GM23338 (cell line): Measurements from ENCODE around the gene KLRF2. TPM values are rescaled to one million over a fixed set of nuclear protein-coding genes. Genes with fewer than 3 reads are reported as not detected.

ENCODE experiments used
- ATAC-seq: fragments of 200-7000 bp; cut with Tn5 transposase; 3 replicates; pipeline ENCODE4 v1.9.1; 2020
- DNase-seq: peaks from one replicate; pipeline ENCODE4 v3.0.0-alpha.2; 2015; ENCODE audit warnings: low spot score
- H2AFZ ChIP-seq: fragments of 200-600 bp; sonication (generic); 2 replicates; pipeline ENCODE4 v1.8.0; 2016; ENCODE audit warnings: antibody characterized with exemption, mild to moderate bottlenecking, moderate library complexity
- H3F3A ChIP-seq: fragments of 200-600 bp; sonication (generic); replicated peaks from 2 replicates; pipeline ENCODE4 v1.8.0; 2017; ENCODE audit warnings: antibody characterized with exemption, mixed run types, low read depth
- H3K27ac ChIP-seq: fragments of 200-600 bp; sonication (generic); 2 replicates; pipeline ENCODE4 v1.6.1; 2016; ENCODE audit warnings: low read depth
- H3K27me3 ChIP-seq: fragments of 200-600 bp; sonication (generic); 2 replicates; pipeline ENCODE4 v1.8.0; 2016; ENCODE audit warnings: mild to moderate bottlenecking, mixed run types, moderate library complexity; ENCODE audit not compliant: insufficient read depth
- H3K36me3 ChIP-seq: fragments of 200-600 bp; sonication (generic); 2 replicates; pipeline ENCODE4 v1.8.0; 2016; ENCODE audit warnings: mild to moderate bottlenecking; ENCODE audit not compliant: insufficient read depth
- H3K4me1 ChIP-seq: fragments of 200-600 bp; sonication (generic); 2 replicates; pipeline ENCODE4 v1.8.0; 2016; ENCODE audit warnings: mild to moderate bottlenecking, moderate library complexity; ENCODE audit not compliant: insufficient read depth
- H3K4me2 ChIP-seq: fragments of 200-600 bp; sonication (generic); 2 replicates; pipeline ENCODE4 v1.7.1; 2017; ENCODE audit warnings: mixed run types
- H3K4me3 ChIP-seq: fragments of 200-600 bp; sonication (generic); 2 replicates; pipeline ENCODE4 v1.6.1; 2016; ENCODE audit warnings: mixed run types
- H3K79me2 ChIP-seq: fragments of 200-600 bp; sonication (generic); replicated peaks from 2 replicates; pipeline ENCODE4 v1.8.0; 2017; ENCODE audit warnings: mild to moderate bottlenecking; ENCODE audit not compliant: insufficient read depth
- H3K9me2 ChIP-seq: fragments of 200-600 bp; sonication (generic); 2 replicates; pipeline ENCODE4 v1.8.0; 2017; ENCODE audit not compliant: insufficient read depth
- H4K20me1 ChIP-seq: fragments of 200-600 bp; sonication (generic); replicated peaks from 2 replicates; pipeline ENCODE4 v1.8.0; 2017; ENCODE audit warnings: mild to moderate bottlenecking; ENCODE audit not compliant: insufficient read depth
- H3K27ac Mint-ChIP-seq: 2 replicates; pipeline ENCODE4 v1.8.0; 2020; ENCODE audit warnings: inconsistent platforms, mild to moderate bottlenecking, moderate library complexity, mixed read lengths
- H3K27me3 Mint-ChIP-seq: 3 replicates; pipeline ENCODE4 v1.8.0; 2022; ENCODE audit warnings: low read depth, mild to moderate bottlenecking, moderate library complexity, mixed read lengths, inconsistent platforms; ENCODE audit not compliant: insufficient read depth, poor library complexity
- H3K36me3 Mint-ChIP-seq: 3 replicates; pipeline ENCODE4 v1.8.0; 2021; ENCODE audit warnings: low read depth, mild to moderate bottlenecking, inconsistent platforms, moderate library complexity, mixed read lengths
- H3K4me1 Mint-ChIP-seq: 3 replicates; pipeline ENCODE4 v1.8.0; 2020; ENCODE audit warnings: mild to moderate bottlenecking, inconsistent platforms, mixed read lengths
- H3K4me3 Mint-ChIP-seq: 3 replicates; pipeline ENCODE4 v1.8.0; 2021; ENCODE audit warnings: moderate library complexity, mild to moderate bottlenecking, inconsistent platforms, mixed read lengths
- H3K9me3 Mint-ChIP-seq: 3 replicates; pipeline ENCODE4 v1.8.0; 2020; ENCODE audit warnings: moderate library complexity, mild to moderate bottlenecking, inconsistent platforms, mixed read lengths
- CREB1 ChIP-seq: fragments of 250-450 bp; sonication (Bioruptor Pico); IDR thresholded peaks from 2 replicates; pipeline ENCODE4 v1.5.0; 2020; ENCODE audit warnings: low read depth, mild to moderate bottlenecking, moderate library complexity
- EZH2 ChIP-seq: fragments of 200-600 bp; sonication (generic); IDR thresholded peaks from one replicate; pipeline ENCODE4 v1.8.0; 2017; ENCODE audit warnings: antibody characterized with exemption, mild to moderate bottlenecking, low read depth; ENCODE audit not compliant: unreplicated experiment
- EZH2phosphoT487 ChIP-seq: fragments of 200-600 bp; sonication (generic); IDR thresholded peaks from one replicate; pipeline ENCODE4 v1.8.1; 2018; ENCODE audit warnings: antibody characterized with exemption; ENCODE audit not compliant: unreplicated experiment
- JUNB ChIP-seq: IDR thresholded peaks from one replicate; pipeline ENCODE4 v1.6.1; 2016; ENCODE audit warnings: antibody characterized with exemption; ENCODE audit not compliant: unreplicated experiment
- NANOG ChIP-seq: IDR thresholded peaks from 2 replicates; pipeline ENCODE4 v1.6.1; 2016; ENCODE audit warnings: antibody characterized with exemption, borderline replicate concordance
- POLR2AphosphoS5 ChIP-seq: IDR thresholded peaks from 2 replicates; pipeline ENCODE4 v1.6.1; 2016; ENCODE audit warnings: antibody characterized with exemption, low read depth
- STAT1 ChIP-seq: IDR thresholded peaks from one replicate; pipeline ENCODE4 v1.6.1; 2016; ENCODE audit warnings: antibody characterized with exemption; ENCODE audit not compliant: unreplicated experiment
- ZNF114 ChIP-seq: fragments of 250-450 bp; sonication (Bioruptor Pico); IDR thresholded peaks from 2 replicates; pipeline ENCODE4 v1.5.0; 2020; ENCODE audit warnings: mild to moderate bottlenecking, moderate library complexity
- ZNF331 ChIP-seq: fragments of 250-450 bp; sonication (Bioruptor Pico); IDR thresholded peaks from 2 replicates; pipeline ENCODE4 v1.5.0; 2020; ENCODE audit warnings: low read depth, mild to moderate bottlenecking, moderate library complexity
- polyA plus RNA-seq: library from polyadenylated mRNA; unstranded; fragments of >200 nt; fragmentation: Nextera tagmentation; extraction: Ambion mirVana; gene quantifications from 2 replicates; pipeline ENCODE4 v1.2.1, GENCODE V29; 2016
- total RNA-seq: library from RNA; depleted of rRNA; stranded (reverse); fragments of >200 nt; shearing (Covaris generic); gene quantifications from 2 replicates; pipeline ENCODE4 v1.2.3, GENCODE V29; 2014
- TF ChIP-seq, protein P1 (sequence below): fragments of 250-450 bp; sonication (Bioruptor Pico); IDR thresholded peaks from 2 replicates; pipeline ENCODE4 v1.5.0; 2020; ENCODE audit warnings: mild to moderate bottlenecking, moderate library complexity
- TF ChIP-seq, protein P2 (sequence below): IDR thresholded peaks from 2 replicates; pipeline ENCODE4 v1.6.1; 2016; ENCODE audit warnings: antibody characterized with exemption
- TF ChIP-seq, protein P3 (sequence below): IDR thresholded peaks from one replicate; pipeline ENCODE4 v1.6.1; 2018; ENCODE audit warnings: antibody characterized with exemption; ENCODE audit not compliant: unreplicated experiment
- TF ChIP-seq, protein P4 (sequence below), 2 experiments: fragments of 200-600 bp in 1 of 2; sonication (generic) in 1 of 2; conservative IDR thresholded peaks; 2 replicates each; pipeline versions ENCODE4 v1.5.1 to v1.6.1; 2016 to 2017; ENCODE audit warnings: antibody characterized with exemption in 2 of 2, low read depth in 2 of 2, mild to moderate bottlenecking in 2 of 2, moderate library complexity in 1 of 2

KLRF2 gene
- total and polyA plus RNA-seq, 2 experiments from 2014 or later, result not detected

DNA sequence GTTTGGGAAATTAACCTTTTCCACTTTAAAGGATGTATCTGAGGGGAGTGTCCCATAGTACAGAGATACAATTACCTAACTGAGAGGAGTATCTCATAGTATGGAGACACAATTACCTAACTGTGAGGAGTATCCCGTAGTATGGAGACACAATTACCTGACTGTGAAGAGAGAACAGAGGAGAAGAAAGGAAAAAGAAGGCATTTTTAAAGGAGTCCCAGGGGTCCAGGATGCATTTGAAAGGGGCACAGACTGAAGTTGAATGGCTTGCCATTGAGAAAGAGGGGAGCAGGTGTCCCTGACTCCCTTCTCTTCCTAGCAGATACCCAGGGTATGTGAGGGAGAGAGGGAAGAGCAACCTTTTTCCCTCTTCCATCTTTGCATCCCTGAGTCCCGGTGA, 17.9 kb downstream of the KLRF2 start:
- Histone ChIP-seq H3K4me1 (no peaks in the 10 kb centered on the region; the same call in 1 of the 2 replicates), H4K20me1 (no peaks in the 10 kb centered on the region), H3F3A (no peaks in the 10 kb centered on the region), H3K27ac (no peak overlapping the region), H3K79me2 (no peaks in the 10 kb centered on the region), H3K4me2 (no peak overlapping the region), H2AFZ (no peak overlapping the region), H3K9me2 (peaks cover 5% of the 10 kb centered on the region; the same call in 1 of the 2 replicates), H3K36me3 (0 out of 2 replicates have a peak, but pooled peaks cover 7% of the 10 kb centered on the region), H3K4me3 (no peak overlapping the region), H3K27me3 (no peaks in the 10 kb centered on the region)
- H3K4me3 Mint-ChIP-seq, result no peak overlapping the region
- TF ChIP-seq ZNF331 (CRISPR knock-in tag), result no peak
- no peak for TF ChIP-seq JUNB
- no peak for TF ChIP-seq EZH2phosphoT487
- TF ChIP-seq POLR2AphosphoS5, result no peak
- TF ChIP-seq EZH2, result no peak
- TF ChIP-seq, protein P1, sequence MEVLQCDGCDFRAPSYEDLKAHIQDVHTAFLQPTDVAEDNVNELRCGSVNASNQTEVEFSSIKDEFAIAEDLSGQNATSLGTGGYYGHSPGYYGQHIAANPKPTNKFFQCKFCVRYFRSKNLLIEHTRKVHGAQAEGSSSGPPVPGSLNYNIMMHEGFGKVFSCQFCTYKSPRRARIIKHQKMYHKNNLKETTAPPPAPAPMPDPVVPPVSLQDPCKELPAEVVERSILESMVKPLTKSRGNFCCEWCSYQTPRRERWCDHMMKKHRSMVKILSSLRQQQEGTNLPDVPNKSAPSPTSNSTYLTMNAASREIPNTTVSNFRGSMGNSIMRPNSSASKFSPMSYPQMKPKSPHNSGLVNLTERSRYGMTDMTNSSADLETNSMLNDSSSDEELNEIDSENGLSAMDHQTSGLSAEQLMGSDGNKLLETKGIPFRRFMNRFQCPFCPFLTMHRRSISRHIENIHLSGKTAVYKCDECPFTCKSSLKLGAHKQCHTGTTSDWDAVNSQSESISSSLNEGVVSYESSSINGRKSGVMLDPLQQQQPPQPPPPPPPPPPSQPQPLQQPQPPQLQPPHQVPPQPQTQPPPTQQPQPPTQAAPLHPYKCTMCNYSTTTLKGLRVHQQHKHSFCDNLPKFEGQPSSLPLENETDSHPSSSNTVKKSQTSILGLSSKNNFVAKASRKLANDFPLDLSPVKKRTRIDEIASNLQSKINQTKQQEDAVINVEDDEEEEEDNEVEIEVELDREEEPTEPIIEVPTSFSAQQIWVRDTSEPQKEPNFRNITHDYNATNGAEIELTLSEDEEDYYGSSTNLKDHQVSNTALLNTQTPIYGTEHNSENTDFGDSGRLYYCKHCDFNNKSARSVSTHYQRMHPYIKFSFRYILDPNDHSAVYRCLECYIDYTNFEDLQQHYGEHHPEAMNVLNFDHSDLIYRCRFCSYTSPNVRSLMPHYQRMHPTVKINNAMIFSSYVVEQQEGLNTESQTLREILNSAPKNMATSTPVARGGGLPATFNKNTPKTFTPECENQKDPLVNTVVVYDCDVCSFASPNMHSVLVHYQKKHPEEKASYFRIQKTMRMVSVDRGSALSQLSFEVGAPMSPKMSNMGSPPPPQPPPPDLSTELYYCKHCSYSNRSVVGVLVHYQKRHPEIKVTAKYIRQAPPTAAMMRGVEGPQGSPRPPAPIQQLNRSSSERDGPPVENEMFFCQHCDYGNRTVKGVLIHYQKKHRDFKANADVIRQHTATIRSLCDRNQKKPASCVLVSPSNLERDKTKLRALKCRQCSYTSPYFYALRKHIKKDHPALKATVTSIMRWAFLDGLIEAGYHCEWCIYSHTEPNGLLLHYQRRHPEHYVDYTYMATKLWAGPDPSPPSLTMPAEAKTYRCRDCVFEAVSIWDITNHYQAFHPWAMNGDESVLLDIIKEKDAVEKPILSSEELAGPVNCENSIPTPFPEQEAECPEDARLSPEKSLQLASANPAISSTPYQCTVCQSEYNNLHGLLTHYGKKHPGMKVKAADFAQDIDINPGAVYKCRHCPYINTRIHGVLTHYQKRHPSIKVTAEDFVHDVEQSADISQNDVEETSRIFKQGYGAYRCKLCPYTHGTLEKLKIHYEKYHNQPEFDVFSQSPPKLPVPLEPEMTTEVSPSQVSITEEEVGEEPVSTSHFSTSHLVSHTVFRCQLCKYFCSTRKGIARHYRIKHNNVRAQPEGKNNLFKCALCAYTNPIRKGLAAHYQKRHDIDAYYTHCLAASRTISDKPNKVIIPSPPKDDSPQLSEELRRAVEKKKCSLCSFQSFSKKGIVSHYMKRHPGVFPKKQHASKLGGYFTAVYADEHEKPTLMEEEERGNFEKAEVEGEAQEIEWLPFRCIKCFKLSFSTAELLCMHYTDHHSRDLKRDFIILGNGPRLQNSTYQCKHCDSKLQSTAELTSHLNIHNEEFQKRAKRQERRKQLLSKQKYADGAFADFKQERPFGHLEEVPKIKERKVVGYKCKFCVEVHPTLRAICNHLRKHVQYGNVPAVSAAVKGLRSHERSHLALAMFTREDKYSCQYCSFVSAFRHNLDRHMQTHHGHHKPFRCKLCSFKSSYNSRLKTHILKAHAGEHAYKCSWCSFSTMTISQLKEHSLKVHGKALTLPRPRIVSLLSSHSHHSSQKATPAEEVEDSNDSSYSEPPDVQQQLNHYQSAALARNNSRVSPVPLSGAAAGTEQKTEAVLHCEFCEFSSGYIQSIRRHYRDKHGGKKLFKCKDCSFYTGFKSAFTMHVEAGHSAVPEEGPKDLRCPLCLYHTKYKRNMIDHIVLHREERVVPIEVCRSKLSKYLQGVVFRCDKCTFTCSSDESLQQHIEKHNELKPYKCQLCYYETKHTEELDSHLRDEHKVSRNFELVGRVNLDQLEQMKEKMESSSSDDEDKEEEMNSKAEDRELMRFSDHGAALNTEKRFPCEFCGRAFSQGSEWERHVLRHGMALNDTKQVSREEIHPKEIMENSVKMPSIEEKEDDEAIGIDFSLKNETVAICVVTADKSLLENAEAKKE (CRISPR knock-in tag), result no peak
- no peak for TF ChIP-seq CREB1
- TF ChIP-seq ZNF114 (CRISPR knock-in tag), result no peak
- TF ChIP-seq, protein P2, sequence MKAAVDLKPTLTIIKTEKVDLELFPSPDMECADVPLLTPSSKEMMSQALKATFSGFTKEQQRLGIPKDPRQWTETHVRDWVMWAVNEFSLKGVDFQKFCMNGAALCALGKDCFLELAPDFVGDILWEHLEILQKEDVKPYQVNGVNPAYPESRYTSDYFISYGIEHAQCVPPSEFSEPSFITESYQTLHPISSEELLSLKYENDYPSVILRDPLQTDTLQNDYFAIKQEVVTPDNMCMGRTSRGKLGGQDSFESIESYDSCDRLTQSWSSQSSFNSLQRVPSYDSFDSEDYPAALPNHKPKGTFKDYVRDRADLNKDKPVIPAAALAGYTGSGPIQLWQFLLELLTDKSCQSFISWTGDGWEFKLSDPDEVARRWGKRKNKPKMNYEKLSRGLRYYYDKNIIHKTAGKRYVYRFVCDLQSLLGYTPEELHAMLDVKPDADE, result no peak
- TF ChIP-seq STAT1, result no peak
- TF ChIP-seq, protein P3, sequence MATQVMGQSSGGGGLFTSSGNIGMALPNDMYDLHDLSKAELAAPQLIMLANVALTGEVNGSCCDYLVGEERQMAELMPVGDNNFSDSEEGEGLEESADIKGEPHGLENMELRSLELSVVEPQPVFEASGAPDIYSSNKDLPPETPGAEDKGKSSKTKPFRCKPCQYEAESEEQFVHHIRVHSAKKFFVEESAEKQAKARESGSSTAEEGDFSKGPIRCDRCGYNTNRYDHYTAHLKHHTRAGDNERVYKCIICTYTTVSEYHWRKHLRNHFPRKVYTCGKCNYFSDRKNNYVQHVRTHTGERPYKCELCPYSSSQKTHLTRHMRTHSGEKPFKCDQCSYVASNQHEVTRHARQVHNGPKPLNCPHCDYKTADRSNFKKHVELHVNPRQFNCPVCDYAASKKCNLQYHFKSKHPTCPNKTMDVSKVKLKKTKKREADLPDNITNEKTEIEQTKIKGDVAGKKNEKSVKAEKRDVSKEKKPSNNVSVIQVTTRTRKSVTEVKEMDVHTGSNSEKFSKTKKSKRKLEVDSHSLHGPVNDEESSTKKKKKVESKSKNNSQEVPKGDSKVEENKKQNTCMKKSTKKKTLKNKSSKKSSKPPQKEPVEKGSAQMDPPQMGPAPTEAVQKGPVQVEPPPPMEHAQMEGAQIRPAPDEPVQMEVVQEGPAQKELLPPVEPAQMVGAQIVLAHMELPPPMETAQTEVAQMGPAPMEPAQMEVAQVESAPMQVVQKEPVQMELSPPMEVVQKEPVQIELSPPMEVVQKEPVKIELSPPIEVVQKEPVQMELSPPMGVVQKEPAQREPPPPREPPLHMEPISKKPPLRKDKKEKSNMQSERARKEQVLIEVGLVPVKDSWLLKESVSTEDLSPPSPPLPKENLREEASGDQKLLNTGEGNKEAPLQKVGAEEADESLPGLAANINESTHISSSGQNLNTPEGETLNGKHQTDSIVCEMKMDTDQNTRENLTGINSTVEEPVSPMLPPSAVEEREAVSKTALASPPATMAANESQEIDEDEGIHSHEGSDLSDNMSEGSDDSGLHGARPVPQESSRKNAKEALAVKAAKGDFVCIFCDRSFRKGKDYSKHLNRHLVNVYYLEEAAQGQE, result no peak
- TF ChIP-seq NANOG, result no peak
- TF ChIP-seq, protein P4, sequence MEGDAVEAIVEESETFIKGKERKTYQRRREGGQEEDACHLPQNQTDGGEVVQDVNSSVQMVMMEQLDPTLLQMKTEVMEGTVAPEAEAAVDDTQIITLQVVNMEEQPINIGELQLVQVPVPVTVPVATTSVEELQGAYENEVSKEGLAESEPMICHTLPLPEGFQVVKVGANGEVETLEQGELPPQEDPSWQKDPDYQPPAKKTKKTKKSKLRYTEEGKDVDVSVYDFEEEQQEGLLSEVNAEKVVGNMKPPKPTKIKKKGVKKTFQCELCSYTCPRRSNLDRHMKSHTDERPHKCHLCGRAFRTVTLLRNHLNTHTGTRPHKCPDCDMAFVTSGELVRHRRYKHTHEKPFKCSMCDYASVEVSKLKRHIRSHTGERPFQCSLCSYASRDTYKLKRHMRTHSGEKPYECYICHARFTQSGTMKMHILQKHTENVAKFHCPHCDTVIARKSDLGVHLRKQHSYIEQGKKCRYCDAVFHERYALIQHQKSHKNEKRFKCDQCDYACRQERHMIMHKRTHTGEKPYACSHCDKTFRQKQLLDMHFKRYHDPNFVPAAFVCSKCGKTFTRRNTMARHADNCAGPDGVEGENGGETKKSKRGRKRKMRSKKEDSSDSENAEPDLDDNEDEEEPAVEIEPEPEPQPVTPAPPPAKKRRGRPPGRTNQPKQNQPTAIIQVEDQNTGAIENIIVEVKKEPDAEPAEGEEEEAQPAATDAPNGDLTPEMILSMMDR (conservative IDR thresholded peaks at IDR 0.05; ENCODE audit: low read depth in 2 of 2), result no peak
- DNase-seq, result peak; percentile 7
- peaks cover 22% of the 10 kb centered on the region for H3K9me3 Mint-ChIP-seq
- no peak overlapping the region for H3K27ac Mint-ChIP-seq
- peaks cover 1% of the 10 kb centered on the region for H3K27me3 Mint-ChIP-seq
- ATAC-seq, result peak; percentile 81
- H3K4me1 Mint-ChIP-seq, result peaks cover 7% of the 10 kb centered on the region
- peaks cover 20% of the 10 kb centered on the region for H3K36me3 Mint-ChIP-seq
